HEK293T (cell line): ENCODE measurements around the gene DLG1.

Experiments
- CTCF ChIA-PET: fragments of 350-600 bp; formaldehyde crosslinking; extraction: SDS; loops from one replicate; lab custom pipeline; 2021; ENCODE audit warnings: antibody characterized with exemption, inconsistent platforms; lab: Yijun Ruan, JAX
- POLR2A ChIA-PET: fragments of 350-600 bp; formaldehyde crosslinking; extraction: SDS; loops from one replicate; lab custom pipeline; 2020; ENCODE audit warnings: antibody characterized with exemption, inconsistent platforms; lab: Yijun Ruan, JAX
- DNase-seq: peaks from one replicate; pipeline ENCODE4 v3.0.0; 2012; ENCODE audit warnings: mixed read lengths; ENCODE audit errors: extremely low spot score
- ARNT ChIP-seq: fragments of 450-650 bp; IDR thresholded peaks from 2 replicates; pipeline ENCODE4 v1.6.1; 2017; ENCODE audit warnings: mild to moderate bottlenecking
- BHLHE40 ChIP-seq: fragments of 450-650 bp; IDR thresholded peaks from 2 replicates; pipeline ENCODE4 v1.6.1; 2016; ENCODE audit warnings: mild to moderate bottlenecking, moderate library complexity, borderline replicate concordance
- CTBP1 ChIP-seq: fragments of 450-650 bp; IDR thresholded peaks from 2 replicates; pipeline ENCODE4 v1.6.1; 2016; ENCODE audit warnings: borderline replicate concordance
- ELF4 ChIP-seq: fragments of 450-650 bp; IDR thresholded peaks from 2 replicates; pipeline ENCODE4 v1.6.1; 2017; ENCODE audit warnings: antibody characterized with exemption
- FOXA1 ChIP-seq: fragments of 450-650 bp; IDR thresholded peaks from 2 replicates; pipeline ENCODE4 v1.6.1; 2016; ENCODE audit warnings: mild to moderate bottlenecking
- FOXK2 ChIP-seq: fragments of 450-650 bp; IDR thresholded peaks from 2 replicates; pipeline ENCODE4 v1.6.1; 2016; ENCODE audit warnings: mild to moderate bottlenecking
- FOXM1 ChIP-seq: fragments of 450-650 bp; IDR thresholded peaks from 2 replicates; pipeline ENCODE4 v1.6.1; 2017; ENCODE audit warnings: mild to moderate bottlenecking, borderline replicate concordance
- HDGF ChIP-seq: fragments of 450-650 bp; IDR thresholded peaks from 2 replicates; pipeline ENCODE4 v1.6.1; 2017; ENCODE audit warnings: antibody characterized with exemption, borderline replicate concordance
- L3MBTL2 ChIP-seq: fragments of 450-650 bp; conservative IDR thresholded peaks from 2 replicates; pipeline ENCODE4 v1.6.1; 2016; ENCODE audit warnings: mild to moderate bottlenecking
- LEF1 ChIP-seq: fragments of 450-650 bp; IDR thresholded peaks from 2 replicates; pipeline ENCODE4 v1.6.1; 2017; ENCODE audit warnings: mild to moderate bottlenecking, borderline replicate concordance
- NFRKB ChIP-seq: fragments of 450-650 bp; IDR thresholded peaks from 2 replicates; pipeline ENCODE4 v1.6.1; 2016; ENCODE audit warnings: mild to moderate bottlenecking, moderate library complexity
- SP1 ChIP-seq: fragments of 450-650 bp; IDR thresholded peaks from 2 replicates; pipeline ENCODE4 v1.6.1; 2017
- SUZ12 ChIP-seq: fragments of 450-650 bp; IDR thresholded peaks from 2 replicates; pipeline ENCODE4 v1.6.1; 2016; ENCODE audit warnings: mild to moderate bottlenecking
- TARDBP ChIP-seq: fragments of 450-650 bp; IDR thresholded peaks from 2 replicates; pipeline ENCODE4 v1.6.1; 2016
- ZNF384 ChIP-seq: fragments of 450-650 bp; IDR thresholded peaks from 2 replicates; pipeline ENCODE4 v1.6.1; 2016
- TF ChIP-seq, protein P1 (sequence below): fragments of 450-650 bp; IDR thresholded peaks from 2 replicates; pipeline ENCODE4 v1.6.1; 2016

The DLG1 gene

DNA sequence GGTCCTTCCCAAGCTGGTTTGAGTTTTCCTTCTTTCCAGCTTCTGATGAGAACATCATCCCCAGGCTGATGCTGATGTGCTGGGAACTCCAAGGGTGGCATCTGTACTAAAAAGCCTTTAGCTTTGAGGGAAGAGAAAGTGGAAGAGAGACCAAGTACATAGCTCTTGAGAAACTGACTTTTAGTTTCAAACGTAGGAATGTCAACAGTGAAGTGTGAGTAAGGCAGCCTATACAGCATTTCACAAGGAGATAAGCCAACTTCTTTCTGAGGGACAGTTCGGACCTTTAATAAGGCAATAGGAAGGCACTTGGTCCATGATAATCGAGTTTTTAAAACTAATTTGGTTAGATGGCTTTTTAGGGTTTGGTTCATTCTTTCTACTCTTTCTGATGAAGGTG lies 53.7 kb downstream of the DLG1 start:
- no peak for TF ChIP-seq SP1
- no peak for TF ChIP-seq ARNT
- no peak for TF ChIP-seq TARDBP
- no peak for TF ChIP-seq SUZ12
- TF ChIP-seq FOXA1: no peak
- DNase-seq: no peak
- ChIA-PET POLR2A (no interaction called here), CTCF (no interaction called here)

DNA sequence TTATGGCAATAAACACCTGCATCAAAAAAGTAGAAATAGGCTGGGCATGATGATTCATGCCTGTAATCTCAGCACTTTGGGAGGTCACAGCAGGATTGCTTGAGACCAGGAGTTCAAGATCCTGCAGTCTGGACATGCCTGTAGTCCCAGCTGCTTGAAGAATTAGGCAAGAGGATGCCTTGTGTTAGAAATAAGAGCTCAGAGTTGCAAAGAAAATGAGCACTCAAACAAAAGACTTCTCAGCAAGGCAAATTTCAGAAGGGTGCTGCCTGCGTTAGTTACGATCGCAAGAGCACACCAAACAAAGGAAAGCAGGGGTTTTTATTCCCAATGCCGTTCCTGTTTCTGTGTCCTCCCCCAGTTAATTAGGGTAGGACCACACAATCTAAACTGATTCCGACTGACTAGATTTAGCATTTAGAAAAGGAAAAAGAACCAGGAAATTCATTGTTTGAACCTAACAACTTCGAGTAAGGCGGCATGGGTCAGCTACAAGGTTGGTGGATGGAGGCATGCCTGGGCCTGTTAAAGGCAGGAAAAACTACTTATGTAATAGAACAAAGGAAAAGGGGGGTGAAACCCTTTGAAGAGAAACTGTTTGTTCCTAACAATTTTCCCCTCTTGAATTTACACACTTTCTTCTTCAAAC lies 55.5 kb downstream of the DLG1 start:
- DNase-seq: no peak
- TF ChIP-seq CTBP1: no peak
- TF ChIP-seq L3MBTL2: no peak
- no peak for TF ChIP-seq SP1
- no peak for TF ChIP-seq TARDBP
- no peak for TF ChIP-seq ARNT
- TF ChIP-seq, protein P1, sequence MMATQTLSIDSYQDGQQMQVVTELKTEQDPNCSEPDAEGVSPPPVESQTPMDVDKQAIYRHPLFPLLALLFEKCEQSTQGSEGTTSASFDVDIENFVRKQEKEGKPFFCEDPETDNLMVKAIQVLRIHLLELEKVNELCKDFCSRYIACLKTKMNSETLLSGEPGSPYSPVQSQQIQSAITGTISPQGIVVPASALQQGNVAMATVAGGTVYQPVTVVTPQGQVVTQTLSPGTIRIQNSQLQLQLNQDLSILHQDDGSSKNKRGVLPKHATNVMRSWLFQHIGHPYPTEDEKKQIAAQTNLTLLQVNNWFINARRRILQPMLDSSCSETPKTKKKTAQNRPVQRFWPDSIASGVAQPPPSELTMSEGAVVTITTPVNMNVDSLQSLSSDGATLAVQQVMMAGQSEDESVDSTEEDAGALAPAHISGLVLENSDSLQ: no peak
- no peak for TF ChIP-seq FOXK2
- ChIA-PET CTCF (no interaction called here), POLR2A (no interaction called here)

DNA sequence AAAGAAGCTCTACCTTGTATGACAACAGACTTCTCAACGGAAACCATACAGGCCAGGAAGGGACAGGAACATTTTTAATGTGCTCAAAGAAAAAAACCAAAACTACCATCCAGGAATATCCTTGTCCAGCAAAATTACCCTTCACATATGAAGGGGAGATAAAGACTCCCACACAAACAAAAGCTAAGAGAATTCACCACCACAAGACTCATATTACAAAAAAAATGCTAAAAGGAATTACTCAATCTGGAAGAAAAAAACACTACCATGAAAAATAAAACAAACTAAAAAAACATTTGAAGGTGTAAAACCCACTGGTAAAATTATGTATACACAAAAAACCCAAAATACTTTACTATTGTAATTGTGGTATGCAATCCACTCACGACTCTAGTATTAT lies 57.2 kb downstream of the DLG1 start:
- ChIA-PET CTCF (no interaction called here), POLR2A (no interaction called here)
- DNase-seq: no peak
- no peak for TF ChIP-seq FOXK2
- TF ChIP-seq BHLHE40: no peak
- no peak for TF ChIP-seq SUZ12
- TF ChIP-seq LEF1: no peak

DNA sequence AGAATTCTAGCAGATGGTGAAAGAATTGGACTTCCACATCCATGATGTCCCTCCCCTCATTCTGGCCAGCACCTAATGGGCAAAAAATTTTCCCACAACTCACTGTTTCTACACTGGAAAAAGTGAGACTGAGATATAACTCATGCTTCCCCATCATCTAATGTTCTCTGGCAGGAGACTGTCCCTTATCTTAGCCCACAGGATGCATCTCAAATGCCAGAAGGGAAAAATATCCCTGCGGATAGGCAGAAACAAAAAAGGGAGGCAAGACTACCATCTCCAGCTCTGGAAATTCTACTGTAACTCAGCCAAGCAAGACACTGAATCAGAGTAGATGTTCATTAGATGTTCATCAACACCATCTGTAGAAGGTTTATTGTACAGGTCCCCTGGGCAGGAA lies 58.6 kb downstream of the DLG1 start:
- TF ChIP-seq ELF4 (no peak), TARDBP (no peak), L3MBTL2 (no peak), BHLHE40 (no peak)
- ChIA-PET CTCF (no interaction called here), POLR2A (no interaction called here)
- DNase-seq: no peak

DNA sequence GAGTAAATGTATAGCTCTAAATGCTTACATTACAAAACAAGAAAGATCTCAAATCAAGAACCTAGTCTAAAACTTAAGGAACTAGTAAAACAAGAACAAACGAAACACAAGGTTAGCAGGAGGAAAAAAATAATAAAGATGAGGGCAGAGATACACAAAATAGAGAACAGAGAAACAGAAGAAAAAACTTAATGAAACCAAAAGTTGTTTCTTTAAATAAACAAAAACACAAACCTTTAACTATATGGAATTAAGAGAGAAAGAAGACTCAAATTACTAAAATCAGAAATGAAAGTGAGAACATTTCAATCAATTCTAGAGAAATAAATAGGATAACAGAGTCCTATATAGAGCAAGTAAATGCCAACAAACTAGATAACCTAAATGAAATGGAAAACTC lies 59.6 kb downstream of the DLG1 start:
- no peak for TF ChIP-seq NFRKB
- no peak for TF ChIP-seq SP1
- TF ChIP-seq FOXK2: no peak
- no peak for TF ChIP-seq FOXA1
- no peak for TF ChIP-seq FOXM1
- TF ChIP-seq HDGF: no peak
- TF ChIP-seq ZNF384: no peak
- TF ChIP-seq, protein P1: no peak
- TF ChIP-seq L3MBTL2: no peak
- no peak for TF ChIP-seq CTBP1
- CTCF ChIA-PET: no interaction called here
- POLR2A ChIA-PET: no interaction called here
- DNase-seq: no peak

DNA sequence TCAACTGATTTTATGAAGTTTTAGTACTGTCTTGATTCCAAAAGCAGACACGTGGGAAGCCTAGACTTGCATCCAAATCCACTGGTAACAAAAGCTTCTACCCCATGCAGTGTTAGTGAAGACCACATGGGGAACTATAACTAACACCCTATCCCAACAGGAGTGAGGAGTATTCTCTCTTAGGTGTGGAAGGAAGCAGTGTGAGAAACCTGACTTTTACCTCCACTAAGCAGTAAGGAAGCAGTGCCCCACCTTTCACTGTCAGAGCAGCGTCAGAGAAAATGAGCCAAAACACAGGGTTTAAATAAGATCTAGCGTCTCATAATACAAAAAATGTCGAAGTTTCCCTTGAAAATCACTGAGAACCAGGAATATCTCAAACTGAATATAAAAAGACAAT lies 60.5 kb downstream of the DLG1 start:
- no peak for TF ChIP-seq LEF1
- no peak for TF ChIP-seq FOXA1
- no peak for TF ChIP-seq BHLHE40
- no peak for TF ChIP-seq SUZ12
- TF ChIP-seq SP1: no peak
- no peak for TF ChIP-seq HDGF
- no peak for TF ChIP-seq ARNT
- no peak for TF ChIP-seq L3MBTL2
- TF ChIP-seq ZNF384: no peak
- TF ChIP-seq NFRKB: no peak
- no peak for TF ChIP-seq FOXK2
- no peak for TF ChIP-seq ELF4
- no peak for TF ChIP-seq TARDBP
- TF ChIP-seq, protein P1: no peak
- no peak for TF ChIP-seq FOXM1
- no peak for TF ChIP-seq CTBP1
- POLR2A ChIA-PET: no interaction called here
- CTCF ChIA-PET: no interaction called here
- DNase-seq: no peak

DNA sequence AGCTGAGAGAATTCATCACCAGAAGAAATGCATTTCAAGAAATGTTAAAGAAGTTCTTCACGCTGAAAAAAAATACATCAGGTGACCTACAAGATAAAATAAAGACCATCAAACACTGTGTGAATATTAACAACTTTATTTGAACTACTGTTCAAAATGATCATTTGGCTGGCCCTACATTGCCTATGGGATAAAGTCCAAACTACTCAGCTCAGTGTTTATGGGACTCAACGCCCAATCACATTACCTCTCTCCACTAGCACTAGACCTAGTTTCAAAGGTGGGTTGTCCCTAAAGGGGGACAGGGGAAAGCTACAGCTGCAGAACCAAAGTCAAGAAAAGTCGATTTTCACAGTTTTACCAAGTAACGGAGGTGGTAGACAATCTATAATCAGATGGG lies 62.0 kb downstream of the DLG1 start:
- TF ChIP-seq FOXK2 (no peak), ARNT (no peak), FOXA1 (no peak), SUZ12 (no peak), BHLHE40 (no peak), L3MBTL2 (no peak), ZNF384 (no peak), ELF4 (no peak), NFRKB (no peak), FOXM1 (no peak), SP1 (no peak), CTBP1 (no peak), HDGF (no peak), TARDBP (no peak), LEF1 (no peak)
- TF ChIP-seq, protein P1: no peak
- ChIA-PET POLR2A (no interaction called here), CTCF (interaction anchor here (0.6 kb wide), 1 partner anchor 10 kb away, joined by 3 read pairs; no protein-coding TSS in a partner anchor)
- DNase-seq: no peak
